ENCODE data around the gene MARF1.
"Not testable (repeated sequence)": the region's sequence is repeated elsewhere in the genome, so short reads cannot be mapped to it uniquely, and the experiment has no call there.

The MARF1 gene

GRCh38 chr16:15566095-15566494 lies 76.9 kb downstream of the MARF1 start:
- FAIRE-seq = no peak

- FAIRE-seq = no peak
These were observed 78.2 kb downstream of the MARF1 start for GRCh38 chr16:15564604-15565339.

- FAIRE-seq = no peak
These were observed 83.8 kb downstream of the MARF1 start for GRCh38 chr16:15559176-15559575.

DNA sequence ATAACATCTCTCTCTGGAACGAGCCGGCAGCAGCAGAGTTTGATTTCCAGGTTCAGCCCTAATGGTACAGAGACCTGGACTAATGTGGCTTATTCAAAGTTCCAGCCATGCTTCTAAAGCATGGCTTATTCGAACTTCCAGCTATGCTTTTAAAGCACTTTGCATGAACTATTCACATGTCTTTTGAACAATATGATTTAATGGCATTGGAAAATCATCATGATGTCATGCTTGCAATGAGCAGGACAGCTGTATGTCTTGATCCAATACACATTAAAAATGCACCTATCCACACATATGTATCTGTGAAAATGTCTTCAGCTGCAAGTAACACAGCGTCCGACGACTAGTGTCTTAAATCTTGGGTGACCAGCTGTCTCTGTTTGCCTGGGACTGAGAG lies 85.7 kb downstream of the MARF1 start:
- FAIRE-seq = no peak

DNA sequence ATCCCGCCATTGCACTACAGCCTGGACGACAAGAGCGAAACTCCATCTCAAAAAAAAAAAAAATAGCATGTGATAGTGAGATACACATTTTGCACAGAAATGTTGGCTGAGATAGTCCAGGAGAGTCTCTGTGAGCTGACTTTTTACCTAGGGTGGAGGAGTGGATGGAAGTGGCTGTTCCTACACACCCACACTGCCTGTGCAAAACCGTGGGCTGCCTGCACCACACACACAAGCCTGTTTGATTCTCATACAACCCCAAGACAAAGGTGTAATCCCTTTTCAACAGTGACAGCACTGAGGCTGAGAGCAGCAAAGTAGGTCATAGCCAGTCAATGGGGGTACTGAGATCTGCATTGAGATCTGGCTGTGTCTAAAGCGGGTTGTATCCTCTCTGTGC lies 86.8 kb downstream of the MARF1 start:
- FAIRE-seq = no peak

- no peak for FAIRE-seq
These were observed 89.5 kb downstream of the MARF1 start for GRCh38 chr16:15553313-15554088.

DNA sequence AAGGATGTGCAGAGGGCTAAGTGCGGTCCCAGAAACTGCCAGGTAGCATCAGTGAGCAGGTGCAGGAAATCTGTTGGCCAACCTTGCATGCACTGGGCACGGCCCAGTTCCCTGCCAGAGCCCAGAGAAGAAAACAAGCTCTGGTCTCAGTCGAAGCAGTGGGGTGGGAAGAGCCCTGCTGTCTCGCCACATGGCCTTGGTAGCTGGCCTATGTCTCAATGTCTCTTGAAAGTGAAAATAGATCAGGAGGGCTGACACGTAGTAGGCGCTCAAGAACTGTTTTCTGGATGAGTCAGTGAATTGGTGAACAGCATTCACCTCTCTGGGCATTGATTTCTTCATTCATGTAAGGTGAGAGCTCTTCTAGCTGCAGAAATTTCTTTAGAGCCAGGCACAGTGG lies 90.4 kb downstream of the MARF1 start:
- no peak for FAIRE-seq

DNA sequence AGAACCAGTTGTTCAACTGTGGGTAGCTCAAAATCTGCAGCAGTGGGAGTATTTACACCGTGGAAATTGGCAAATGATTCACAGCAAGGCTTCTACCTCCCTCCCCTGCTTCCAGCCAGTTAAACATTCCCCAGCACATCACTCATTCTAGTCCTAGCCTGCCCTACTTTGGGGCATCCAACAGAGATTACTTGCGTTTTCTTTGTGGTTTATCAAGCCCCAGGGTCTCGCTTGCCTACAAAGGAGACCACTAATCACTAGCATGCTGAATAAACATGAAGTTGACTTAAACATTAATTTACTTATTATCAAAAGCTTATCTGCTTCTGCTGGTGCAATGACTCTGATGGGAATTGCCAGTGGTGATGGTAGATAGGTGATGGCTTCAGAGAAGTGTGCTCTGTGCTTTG lies 94.5 kb downstream of the MARF1 start:
- FAIRE-seq = no peak

- no peak for FAIRE-seq
These were observed 95.2 kb downstream of the MARF1 start for GRCh38 chr16:15547768-15548096.

DNA sequence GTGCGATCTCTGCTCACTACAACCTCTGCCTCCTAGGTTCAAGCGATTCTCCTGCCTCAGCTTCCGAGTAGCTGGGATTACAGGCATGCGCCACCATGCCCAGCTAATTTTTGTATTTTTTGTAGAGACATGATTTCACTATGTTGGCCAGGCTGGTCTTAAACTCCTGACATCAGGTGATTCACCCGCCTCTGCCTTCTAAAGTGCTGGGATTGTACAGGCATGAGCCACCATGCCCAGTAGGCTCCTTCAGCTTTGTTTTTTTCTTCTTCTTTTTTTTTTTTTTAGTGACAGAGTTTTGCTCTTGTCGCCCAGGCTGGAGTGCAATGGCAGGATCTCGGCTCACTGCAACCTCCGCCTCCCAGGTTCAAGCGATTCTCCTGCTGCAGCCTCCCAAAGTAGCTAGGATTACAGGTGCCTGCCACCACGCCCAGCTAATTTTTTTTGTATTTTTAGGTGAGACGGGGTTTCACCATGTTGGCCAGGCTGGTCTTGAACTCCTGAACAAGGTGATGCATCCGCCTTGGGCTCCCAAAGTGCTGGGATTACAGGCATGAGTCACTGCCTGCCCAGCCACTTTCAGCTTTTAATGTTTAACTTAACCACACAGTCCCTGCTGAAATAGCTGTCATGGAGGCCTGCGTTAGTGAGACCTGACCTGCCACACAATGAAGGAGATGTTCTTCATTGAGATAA lies 95.7 kb downstream of the MARF1 start:
- not testable (repeated sequence) for FAIRE-seq

DNA sequence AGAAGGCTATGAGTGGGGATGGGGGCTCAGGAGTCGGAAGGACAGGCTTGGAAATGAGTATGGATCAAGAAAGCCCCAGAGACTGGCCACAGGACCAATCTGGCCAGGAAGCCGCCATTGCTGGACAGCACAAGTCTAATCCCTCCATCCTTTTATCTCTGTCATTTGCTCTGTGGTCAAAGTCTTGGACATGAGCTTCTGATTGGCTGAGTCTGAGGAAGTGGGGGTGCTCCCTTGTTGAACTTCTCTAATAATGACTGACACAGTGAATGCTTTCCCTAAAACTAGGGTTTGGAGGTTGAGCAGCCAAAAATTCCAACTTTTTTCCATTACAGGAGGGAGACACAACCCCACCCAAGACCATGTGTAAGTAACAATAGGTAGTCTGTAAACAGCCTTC lies 97.4 kb downstream of the MARF1 start:
- no peak for FAIRE-seq

GRCh38 chr16:15544405-15544804 lies 98.5 kb downstream of the MARF1 start:
- FAIRE-seq = no peak

Measured in A204.1 (cell line).